ENCODE data around the gene EVC2.

EVC2 gene, protein sequence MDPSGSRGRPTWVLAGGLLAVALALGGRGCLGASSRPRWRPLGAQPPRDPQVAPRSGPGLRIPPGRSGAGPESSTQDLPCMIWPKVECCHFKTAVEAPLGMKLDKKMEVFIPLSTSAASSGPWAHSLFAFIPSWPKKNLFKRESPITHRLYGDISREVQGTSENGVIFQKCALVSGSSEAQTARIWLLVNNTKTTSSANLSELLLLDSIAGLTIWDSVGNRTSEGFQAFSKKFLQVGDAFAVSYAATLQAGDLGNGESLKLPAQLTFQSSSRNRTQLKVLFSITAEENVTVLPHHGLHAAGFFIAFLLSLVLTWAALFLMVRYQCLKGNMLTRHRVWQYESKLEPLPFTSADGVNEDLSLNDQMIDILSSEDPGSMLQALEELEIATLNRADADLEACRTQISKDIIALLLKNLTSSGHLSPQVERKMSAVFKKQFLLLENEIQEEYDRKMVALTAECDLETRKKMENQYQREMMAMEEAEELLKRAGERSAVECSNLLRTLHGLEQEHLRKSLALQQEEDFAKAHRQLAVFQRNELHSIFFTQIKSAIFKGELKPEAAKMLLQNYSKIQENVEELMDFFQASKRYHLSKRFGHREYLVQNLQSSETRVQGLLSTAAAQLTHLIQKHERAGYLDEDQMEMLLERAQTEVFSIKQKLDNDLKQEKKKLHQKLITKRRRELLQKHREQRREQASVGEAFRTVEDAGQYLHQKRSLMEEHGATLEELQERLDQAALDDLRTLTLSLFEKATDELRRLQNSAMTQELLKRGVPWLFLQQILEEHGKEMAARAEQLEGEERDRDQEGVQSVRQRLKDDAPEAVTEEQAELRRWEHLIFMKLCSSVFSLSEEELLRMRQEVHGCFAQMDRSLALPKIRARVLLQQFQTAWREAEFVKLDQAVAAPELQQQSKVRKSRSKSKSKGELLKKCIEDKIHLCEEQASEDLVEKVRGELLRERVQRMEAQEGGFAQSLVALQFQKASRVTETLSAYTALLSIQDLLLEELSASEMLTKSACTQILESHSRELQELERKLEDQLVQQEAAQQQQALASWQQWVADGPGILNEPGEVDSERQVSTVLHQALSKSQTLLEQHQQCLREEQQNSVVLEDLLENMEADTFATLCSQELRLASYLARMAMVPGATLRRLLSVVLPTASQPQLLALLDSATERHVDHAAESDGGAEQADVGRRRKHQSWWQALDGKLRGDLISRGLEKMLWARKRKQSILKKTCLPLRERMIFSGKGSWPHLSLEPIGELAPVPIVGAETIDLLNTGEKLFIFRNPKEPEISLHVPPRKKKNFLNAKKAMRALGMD

DNA sequence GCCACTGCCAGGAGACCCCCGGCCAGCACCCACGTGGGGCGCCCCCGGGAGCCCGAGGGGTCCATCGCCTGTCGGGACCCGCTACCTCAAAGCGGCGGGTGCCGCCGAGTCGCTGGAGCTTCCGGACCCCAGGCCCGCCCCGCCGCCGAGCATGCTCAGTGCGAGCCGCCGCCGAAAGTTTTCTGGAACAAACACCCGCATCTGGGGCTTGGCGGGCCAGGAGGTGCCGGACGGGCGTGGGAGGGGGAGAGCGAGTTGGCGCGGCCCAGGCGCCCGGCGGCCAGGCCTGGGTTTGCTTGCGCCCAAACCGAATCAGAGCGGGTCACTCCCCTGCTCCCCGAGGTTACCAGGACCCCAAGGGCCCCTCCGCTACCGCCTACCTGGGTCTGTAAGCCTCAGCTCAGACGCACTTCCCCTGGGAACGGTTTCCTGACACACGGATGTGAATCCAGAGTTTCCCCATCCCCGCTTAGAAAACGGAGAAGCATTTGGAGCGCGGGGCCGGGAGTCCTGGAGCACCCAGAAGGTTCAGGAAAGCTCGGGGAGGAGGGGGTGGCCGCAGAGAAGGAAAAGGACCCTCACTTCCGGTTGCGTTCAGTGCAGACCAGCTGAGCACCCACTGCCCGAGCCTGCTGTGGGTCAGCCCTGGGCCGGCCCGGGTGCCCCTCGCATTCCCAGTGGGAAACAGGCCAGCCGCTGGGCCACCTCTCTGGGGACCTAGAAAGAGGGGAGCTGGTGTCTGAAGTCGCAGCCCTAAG lies at the start of gene EVC2:
TSS of gene EVC2 (minus strand) at position 111 of the 758 bp plus-strand sequence. CDS start at position 65, 46 bp downstream.
- H3K27ac ChIP-seq: peak within 1 kb of the TSS; percentile 74

GRCh38 chr4:5757954-5758353 lies 49.6 kb upstream of the EVC2 start:
- H3K27ac ChIP-seq: no peak overlapping the region
- TF ChIP-seq, protein P1, sequence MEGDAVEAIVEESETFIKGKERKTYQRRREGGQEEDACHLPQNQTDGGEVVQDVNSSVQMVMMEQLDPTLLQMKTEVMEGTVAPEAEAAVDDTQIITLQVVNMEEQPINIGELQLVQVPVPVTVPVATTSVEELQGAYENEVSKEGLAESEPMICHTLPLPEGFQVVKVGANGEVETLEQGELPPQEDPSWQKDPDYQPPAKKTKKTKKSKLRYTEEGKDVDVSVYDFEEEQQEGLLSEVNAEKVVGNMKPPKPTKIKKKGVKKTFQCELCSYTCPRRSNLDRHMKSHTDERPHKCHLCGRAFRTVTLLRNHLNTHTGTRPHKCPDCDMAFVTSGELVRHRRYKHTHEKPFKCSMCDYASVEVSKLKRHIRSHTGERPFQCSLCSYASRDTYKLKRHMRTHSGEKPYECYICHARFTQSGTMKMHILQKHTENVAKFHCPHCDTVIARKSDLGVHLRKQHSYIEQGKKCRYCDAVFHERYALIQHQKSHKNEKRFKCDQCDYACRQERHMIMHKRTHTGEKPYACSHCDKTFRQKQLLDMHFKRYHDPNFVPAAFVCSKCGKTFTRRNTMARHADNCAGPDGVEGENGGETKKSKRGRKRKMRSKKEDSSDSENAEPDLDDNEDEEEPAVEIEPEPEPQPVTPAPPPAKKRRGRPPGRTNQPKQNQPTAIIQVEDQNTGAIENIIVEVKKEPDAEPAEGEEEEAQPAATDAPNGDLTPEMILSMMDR (IDR thresholded peaks at IDR 0.05): no peak
- TF ChIP-seq ZFX (IDR thresholded peaks at IDR 0.05; ENCODE audit: borderline replicate concordance): no peak

More for the DNA sequence above, at the start of gene EVC2:
- TF ChIP-seq ZFX (IDR thresholded peaks at IDR 0.05; ENCODE audit: borderline replicate concordance): no peak
- TF ChIP-seq, protein P1 (IDR thresholded peaks at IDR 0.05): no peak

- no peak for TF ChIP-seq ZFX (IDR thresholded peaks at IDR 0.05; ENCODE audit: borderline replicate concordance)
- TF ChIP-seq, protein P1 (IDR thresholded peaks at IDR 0.05): no peak
- no peak overlapping the region for H3K27ac ChIP-seq
Observed at GRCh38 chr4:5757536-5757935, 49.2 kb upstream of the EVC2 start.

GRCh38 chr4:5757091-5757490 lies 48.7 kb upstream of the EVC2 start:
- TF ChIP-seq, protein P1 (IDR thresholded peaks at IDR 0.05): no peak
- H3K27ac ChIP-seq: no peak overlapping the region

DNA sequence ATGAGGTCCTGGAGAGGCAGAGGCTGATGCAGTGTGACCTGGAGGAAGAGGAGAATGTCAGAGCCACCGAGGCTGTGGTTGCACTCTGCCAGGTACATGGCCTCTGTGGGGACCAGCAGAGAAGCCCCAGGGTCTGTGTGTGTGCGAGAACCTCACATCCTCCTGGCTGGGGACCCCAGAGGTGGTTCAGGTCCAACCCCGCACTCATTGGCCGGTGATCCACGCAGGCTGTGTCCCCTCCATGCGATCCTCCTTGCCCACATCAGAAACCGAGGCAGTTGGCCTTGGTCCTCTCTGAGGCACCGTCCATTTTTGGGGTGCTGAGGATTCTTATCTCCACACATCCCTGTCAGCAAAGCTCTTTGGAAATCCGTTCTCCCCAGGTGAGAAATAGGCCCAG lies 47.9 kb upstream of the EVC2 start:
- TF ChIP-seq, protein P1 (IDR thresholded peaks at IDR 0.05): no peak
- no peak for TF ChIP-seq ZFX (IDR thresholded peaks at IDR 0.05; ENCODE audit: borderline replicate concordance)
- no peak overlapping the region for H3K27ac ChIP-seq

- no peak for TF ChIP-seq ZFX (IDR thresholded peaks at IDR 0.05; ENCODE audit: borderline replicate concordance)
- H3K27ac ChIP-seq: no peak overlapping the region
Observed at GRCh38 chr4:5755679-5756078, 47.3 kb upstream of the EVC2 start.

Measured in 22Rv1 (cell line).